H9 (cell line): ENCODE data around the gene DPH6. TPM values are rescaled to one million over a fixed set of nuclear protein-coding genes. Genes with fewer than 3 reads are reported as not detected.

Source experiments
- DNase-seq: peaks from one replicate; pipeline ENCODE4 v3.0.0-alpha.2; 2017
- H2AFZ ChIP-seq: one replicate; pipeline ENCODE4 v1.6.1; 2013; ENCODE audit warnings: mild to moderate bottlenecking, low read length, control low read depth, moderate library complexity
- H2AK5ac ChIP-seq: 2 replicates; pipeline ENCODE4 v1.6.1; 2013; ENCODE audit warnings: low read length, control low read depth, mixed read lengths; ENCODE audit not compliant: insufficient read length
- H2BK120ac ChIP-seq: one replicate; pipeline ENCODE4 v1.6.1; 2013; ENCODE audit warnings: low read depth, mild to moderate bottlenecking, low read length, control low read depth, inconsistent platforms; ENCODE audit not compliant: poor library complexity, severe bottlenecking
- H2BK12ac ChIP-seq: 2 replicates; pipeline ENCODE4 v1.6.1; 2013; ENCODE audit warnings: low read length, control low read depth, mixed read lengths, low read depth; ENCODE audit not compliant: insufficient read length
- H2BK15ac ChIP-seq: 2 replicates; pipeline ENCODE4 v1.6.1; 2013; ENCODE audit warnings: low read depth, low read length, control low read depth
- H2BK20ac ChIP-seq: one replicate; pipeline ENCODE4 v1.6.1; 2013; ENCODE audit warnings: low read depth, mild to moderate bottlenecking, low read length, control low read depth, inconsistent platforms; ENCODE audit not compliant: poor library complexity, severe bottlenecking
- H2BK5ac ChIP-seq: 2 replicates; pipeline ENCODE4 v1.6.1; 2013; ENCODE audit warnings: low read length, control low read depth, mixed read lengths; ENCODE audit not compliant: insufficient read length
- H3K14ac ChIP-seq: 2 replicates; pipeline ENCODE4 v1.6.1; 2013; ENCODE audit warnings: low read length, control low read depth; ENCODE audit not compliant: insufficient read depth
- H3K18ac ChIP-seq: 2 replicates; pipeline ENCODE4 v1.6.1; 2013; ENCODE audit warnings: low read depth, mild to moderate bottlenecking, mixed read lengths, low read length, control low read depth; ENCODE audit not compliant: insufficient read length
- H3K23ac ChIP-seq: 2 replicates; pipeline ENCODE4 v1.6.1; 2013; ENCODE audit warnings: low read length, control low read depth, mixed read lengths, low read depth; ENCODE audit not compliant: insufficient read length
- H3K23me2 ChIP-seq: 2 replicates; pipeline ENCODE4 v1.6.1; 2013; ENCODE audit warnings: low read depth, mild to moderate bottlenecking, mixed read lengths, low read length, control low read depth; ENCODE audit not compliant: insufficient read length, poor library complexity, severe bottlenecking
- H3K27ac ChIP-seq: 2 replicates; pipeline ENCODE4 v1.5.1; 2013; ENCODE audit warnings: low read length, control low read depth, mixed read lengths, low read depth; ENCODE audit not compliant: insufficient read length
- H3K27me3 ChIP-seq: 2 replicates; pipeline ENCODE4 v1.6.1; 2013; ENCODE audit warnings: low read length, control low read depth, inconsistent platforms; ENCODE audit not compliant: insufficient read depth
- H3K4ac ChIP-seq: 2 replicates; pipeline ENCODE4 v1.6.1; 2013; ENCODE audit warnings: low read depth, mild to moderate bottlenecking, control low read depth, inconsistent platforms, low read length, moderate library complexity
- H3K4me1 ChIP-seq: 2 replicates; pipeline ENCODE4 v1.6.1; 2013; ENCODE audit warnings: low read length, control low read depth, inconsistent platforms; ENCODE audit not compliant: insufficient read depth
- H3K4me2 ChIP-seq: 2 replicates; pipeline ENCODE4 v1.6.1; 2013; ENCODE audit warnings: low read length, control low read depth, mixed read lengths; ENCODE audit not compliant: insufficient read length, insufficient read depth
- H3K56ac ChIP-seq: 2 replicates; pipeline ENCODE4 v1.6.1; 2013; ENCODE audit warnings: low read depth, mild to moderate bottlenecking, mixed read lengths, low read length, control low read depth; ENCODE audit not compliant: insufficient read length
- H3K79me1 ChIP-seq: 2 replicates; pipeline ENCODE4 v1.6.1; 2013; ENCODE audit warnings: low read depth, mild to moderate bottlenecking, moderate library complexity, low read length, control low read depth, inconsistent platforms; ENCODE audit not compliant: insufficient read depth, poor library complexity, severe bottlenecking
- H3K79me2 ChIP-seq: 2 replicates; pipeline ENCODE4 v1.6.1; 2013; ENCODE audit warnings: low read length, control low read depth, inconsistent platforms; ENCODE audit not compliant: insufficient read depth
- H3K9ac ChIP-seq: 2 replicates; pipeline ENCODE4 v1.6.1; 2013; ENCODE audit warnings: low read length, control low read depth, mixed read lengths; ENCODE audit not compliant: insufficient read length; ENCODE audit errors: extremely low read depth
- H3K9me3 ChIP-seq: one replicate; pipeline ENCODE4 v1.6.1; 2013; ENCODE audit warnings: low read depth, low read length, inconsistent platforms; ENCODE audit not compliant: control insufficient read depth
- H3T11ph ChIP-seq: one replicate; pipeline ENCODE4 v1.6.1; 2013; ENCODE audit warnings: mild to moderate bottlenecking, low read length, control low read depth, inconsistent platforms
- H4K20me1 ChIP-seq: one replicate; pipeline ENCODE4 v1.6.1; 2013; ENCODE audit not compliant: control insufficient read depth, insufficient read length, insufficient read depth
- H4K5ac ChIP-seq: 2 replicates; pipeline ENCODE4 v1.6.1; 2013; ENCODE audit warnings: low read depth, mild to moderate bottlenecking, mixed read lengths, low read length, control low read depth; ENCODE audit not compliant: insufficient read length
- H4K8ac ChIP-seq: replicated peaks from 2 replicates; pipeline ENCODE4 v1.6.1; 2013; ENCODE audit warnings: low read length, control low read depth, mixed read lengths, low read depth; ENCODE audit not compliant: insufficient read length
- H4K91ac ChIP-seq: 2 replicates; pipeline ENCODE4 v1.6.1; 2013; ENCODE audit warnings: low read depth, mild to moderate bottlenecking, moderate library complexity, mixed read lengths, low read length, control low read depth; ENCODE audit not compliant: insufficient read length
- H3K27ac Mint-ChIP-seq, 3 experiments: 2 replicates in 2 of 3; 3 replicates in 1 of 3; pipeline ENCODE4 v1.8.0; 2020 to 2021; ENCODE audit warnings: mixed read lengths in 3 of 3, mild to moderate bottlenecking in 1 of 3, moderate library complexity in 1 of 3
- H3K27me3 Mint-ChIP-seq: 2 replicates; pipeline ENCODE4 v1.8.0; 2021; ENCODE audit warnings: low read depth, mild to moderate bottlenecking, moderate library complexity, mixed read lengths
- H3K36me3 Mint-ChIP-seq, 3 experiments: 2 replicates in 2 of 3; 3 replicates in 1 of 3; pipeline ENCODE4 v1.8.0; 2020 to 2021; ENCODE audit warnings: low read depth in 3 of 3, mixed read lengths in 3 of 3; ENCODE audit not compliant: insufficient read depth in 1 of 3
- H3K4me1 Mint-ChIP-seq, 2 experiments: 2 replicates each; pipeline ENCODE4 v1.8.0; 2020; ENCODE audit warnings: mixed read lengths in 2 of 2
- H3K4me3 Mint-ChIP-seq, 2 experiments: 2 replicates in 1 of 2; 3 replicates in 1 of 2; pipeline ENCODE4 v1.8.0; 2020 to 2021; ENCODE audit warnings: mild to moderate bottlenecking in 2 of 2, mixed read lengths in 2 of 2, moderate library complexity in 1 of 2
- H3K9me3 Mint-ChIP-seq, 2 experiments: 2 replicates in 1 of 2; 3 replicates in 1 of 2; pipeline ENCODE4 v1.8.0; 2020; ENCODE audit warnings: mild to moderate bottlenecking in 2 of 2, mixed read lengths in 2 of 2, moderate library complexity in 1 of 2
- CTCF ChIP-seq: fragments of 200-600 bp; sonication (generic); conservative IDR thresholded peaks from 3 replicates; pipeline ENCODE4 v1.8.0; 2021; ENCODE audit warnings: antibody characterized with exemption, mild to moderate bottlenecking
- total RNA-seq: library from RNA; stranded (reverse); gene quantifications from 2 replicates; pipeline ENCODE4 v1.2.1, GENCODE V29; 2021

DPH6 gene
- total RNA-seq, 1 experiment from 2014 or later: 42.0 TPM

GRCh38 chr15:35514759-35515158, 31.2 kb downstream of the DPH6 start:
- Histone ChIP-seq H4K91ac (no peak overlapping the region), H3K4ac (no peak overlapping the region), H2AK5ac (no peak overlapping the region), H3K18ac (no peak overlapping the region), H3K79me2 (no peaks in the 10 kb centered on the region), H3T11ph (no peak overlapping the region), H3K27me3 (no peaks in the 10 kb centered on the region), H3K9ac (no peak overlapping the region), H3K14ac (no peak overlapping the region), H3K4me2 (no peak overlapping the region), H3K79me1 (no peaks in the 10 kb centered on the region), H3K9me3 (no peaks in the 10 kb centered on the region), H3K23ac (no peak overlapping the region), H3K56ac (no peak overlapping the region), H3K27ac (no peak overlapping the region), H3K23me2 (no peaks in the 10 kb centered on the region), H4K8ac (no peak overlapping the region), H3K4me1 (no peaks in the 10 kb centered on the region; the same call in 1 of the 2 replicates), H2BK5ac (no peak overlapping the region), H2BK120ac (no peak overlapping the region), H4K5ac (no peak overlapping the region), H2BK15ac (no peak overlapping the region), H4K20me1 (no peaks in the 10 kb centered on the region), H2AFZ (no peak overlapping the region), H2BK12ac (no peak overlapping the region), H2BK20ac (no peak overlapping the region)
- TF ChIP-seq CTCF: no peak
- peaks cover 12% of the 10 kb centered on the region in 2 experiments for H3K4me1 Mint-ChIP-seq
- no peak overlapping the region for H3K4me3 Mint-ChIP-seq
- no peaks in the 10 kb centered on the region for H3K27me3 Mint-ChIP-seq
- H3K9me3 Mint-ChIP-seq: no peaks in the 10 kb centered on the region
- H3K36me3 Mint-ChIP-seq: 0 out of 7 replicates have a peak, but pooled peaks cover 0 to 2% (median 0%) of the 10 kb centered on the region in 3 experiments
- H3K27ac Mint-ChIP-seq: no peak overlapping the region
- DNase-seq: no peak
